ENCODE results near the gene LATS2.

DNA sequence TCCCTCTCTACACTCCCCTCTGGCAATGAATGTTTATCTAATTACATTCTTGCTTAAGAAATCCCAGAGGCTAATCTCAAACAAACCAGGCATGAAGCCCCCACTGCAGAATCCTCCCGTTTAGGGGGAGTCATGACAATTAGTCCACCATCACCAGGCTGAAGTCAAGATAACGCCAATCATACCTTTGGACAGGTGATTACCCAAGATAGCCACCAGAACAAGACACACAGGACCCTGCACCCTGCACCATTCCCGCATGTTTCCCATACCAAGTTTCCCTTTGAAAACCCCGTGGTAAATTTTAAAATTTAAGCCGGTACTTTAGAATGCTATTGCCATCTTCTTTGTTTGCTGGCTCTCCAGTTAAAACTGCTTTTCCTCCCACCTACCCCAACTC lies 94.0 kb downstream of the LATS2 start:
- TF ChIP-seq, protein P1, sequence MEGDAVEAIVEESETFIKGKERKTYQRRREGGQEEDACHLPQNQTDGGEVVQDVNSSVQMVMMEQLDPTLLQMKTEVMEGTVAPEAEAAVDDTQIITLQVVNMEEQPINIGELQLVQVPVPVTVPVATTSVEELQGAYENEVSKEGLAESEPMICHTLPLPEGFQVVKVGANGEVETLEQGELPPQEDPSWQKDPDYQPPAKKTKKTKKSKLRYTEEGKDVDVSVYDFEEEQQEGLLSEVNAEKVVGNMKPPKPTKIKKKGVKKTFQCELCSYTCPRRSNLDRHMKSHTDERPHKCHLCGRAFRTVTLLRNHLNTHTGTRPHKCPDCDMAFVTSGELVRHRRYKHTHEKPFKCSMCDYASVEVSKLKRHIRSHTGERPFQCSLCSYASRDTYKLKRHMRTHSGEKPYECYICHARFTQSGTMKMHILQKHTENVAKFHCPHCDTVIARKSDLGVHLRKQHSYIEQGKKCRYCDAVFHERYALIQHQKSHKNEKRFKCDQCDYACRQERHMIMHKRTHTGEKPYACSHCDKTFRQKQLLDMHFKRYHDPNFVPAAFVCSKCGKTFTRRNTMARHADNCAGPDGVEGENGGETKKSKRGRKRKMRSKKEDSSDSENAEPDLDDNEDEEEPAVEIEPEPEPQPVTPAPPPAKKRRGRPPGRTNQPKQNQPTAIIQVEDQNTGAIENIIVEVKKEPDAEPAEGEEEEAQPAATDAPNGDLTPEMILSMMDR (IDR thresholded peaks at IDR 0.05; ENCODE audit: insufficient read depth, low read length) = no peak
- TF ChIP-seq, protein P2, sequence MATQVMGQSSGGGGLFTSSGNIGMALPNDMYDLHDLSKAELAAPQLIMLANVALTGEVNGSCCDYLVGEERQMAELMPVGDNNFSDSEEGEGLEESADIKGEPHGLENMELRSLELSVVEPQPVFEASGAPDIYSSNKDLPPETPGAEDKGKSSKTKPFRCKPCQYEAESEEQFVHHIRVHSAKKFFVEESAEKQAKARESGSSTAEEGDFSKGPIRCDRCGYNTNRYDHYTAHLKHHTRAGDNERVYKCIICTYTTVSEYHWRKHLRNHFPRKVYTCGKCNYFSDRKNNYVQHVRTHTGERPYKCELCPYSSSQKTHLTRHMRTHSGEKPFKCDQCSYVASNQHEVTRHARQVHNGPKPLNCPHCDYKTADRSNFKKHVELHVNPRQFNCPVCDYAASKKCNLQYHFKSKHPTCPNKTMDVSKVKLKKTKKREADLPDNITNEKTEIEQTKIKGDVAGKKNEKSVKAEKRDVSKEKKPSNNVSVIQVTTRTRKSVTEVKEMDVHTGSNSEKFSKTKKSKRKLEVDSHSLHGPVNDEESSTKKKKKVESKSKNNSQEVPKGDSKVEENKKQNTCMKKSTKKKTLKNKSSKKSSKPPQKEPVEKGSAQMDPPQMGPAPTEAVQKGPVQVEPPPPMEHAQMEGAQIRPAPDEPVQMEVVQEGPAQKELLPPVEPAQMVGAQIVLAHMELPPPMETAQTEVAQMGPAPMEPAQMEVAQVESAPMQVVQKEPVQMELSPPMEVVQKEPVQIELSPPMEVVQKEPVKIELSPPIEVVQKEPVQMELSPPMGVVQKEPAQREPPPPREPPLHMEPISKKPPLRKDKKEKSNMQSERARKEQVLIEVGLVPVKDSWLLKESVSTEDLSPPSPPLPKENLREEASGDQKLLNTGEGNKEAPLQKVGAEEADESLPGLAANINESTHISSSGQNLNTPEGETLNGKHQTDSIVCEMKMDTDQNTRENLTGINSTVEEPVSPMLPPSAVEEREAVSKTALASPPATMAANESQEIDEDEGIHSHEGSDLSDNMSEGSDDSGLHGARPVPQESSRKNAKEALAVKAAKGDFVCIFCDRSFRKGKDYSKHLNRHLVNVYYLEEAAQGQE (IDR thresholded peaks at IDR 0.05; ENCODE audit: insufficient replicate concordance, low read depth) = no peak
- TF ChIP-seq GABPA (IDR thresholded peaks at IDR 0.05; ENCODE audit: low read depth) = no peak
